Neutrophil (primary cell): Measurements from ENCODE around the gene ZNF433.
A peak's percentile ranks its signal among the peaks of the same experiment; 100 is the strongest.
"Not testable (repeated sequence)": the region's sequence is repeated elsewhere in the genome, so short reads cannot be mapped to it uniquely, and the experiment has no call there.

Source experiments
- H3K27ac ChIP-seq: fragments of 200-600 bp; sonication (generic); 2 replicates; pipeline ENCODE4 v1.5.1; 2016; ENCODE audit warnings: mild to moderate bottlenecking, moderate library complexity
- H3K27me3 ChIP-seq: fragments of 200-600 bp; sonication (generic); 2 replicates; pipeline ENCODE4 v1.6.0; 2016; ENCODE audit warnings: mild to moderate bottlenecking
- H3K36me3 ChIP-seq: fragments of 200-600 bp; sonication (generic); 2 replicates; pipeline ENCODE4 v1.5.1; 2017
- H3K4me1 ChIP-seq, 2 experiments: fragments of 200-600 bp in 1 of 2; sonication (generic) in 1 of 2; 1 replicate in 1 of 2; 2 replicates in 1 of 2; pipeline versions ENCODE4 v1.5.1 to v1.6.1; 2013 to 2016; ENCODE audit warnings: low read depth in 1 of 2, low read length in 1 of 2, mild to moderate bottlenecking in 1 of 2, moderate library complexity in 1 of 2; ENCODE audit not compliant: control insufficient read depth in 1 of 2, insufficient read depth in 1 of 2
- H3K4me3 ChIP-seq, 2 experiments: fragments of 200-600 bp in 1 of 2; sonication (generic) in 1 of 2; 1 replicate in 1 of 2; 2 replicates in 1 of 2; pipeline ENCODE4 v1.5.1; 2013 to 2016; ENCODE audit warnings: low read depth in 1 of 2, low read length in 1 of 2, mild to moderate bottlenecking in 1 of 2, moderate library complexity in 1 of 2
- H3K9me3 ChIP-seq: fragments of 200-600 bp; sonication (generic); 2 replicates; pipeline ENCODE4 v1.5.1; 2016
- TF ChIP-seq, protein P1 (sequence below): fragments of 200-600 bp; sonication (generic); IDR thresholded peaks from 2 replicates; pipeline ENCODE4 v1.5.1; 2016; ENCODE audit warnings: antibody characterized with exemption

The ZNF433 gene

GRCh38 chr19:12000152-12000981 lies 35.1 kb downstream of the ZNF433 start:
- Histone ChIP-seq H3K4me1 (no peaks in the 10 kb centered on the region), H3K4me3 (no peak overlapping the region), H3K27me3 (no peaks in the 10 kb centered on the region), H3K27ac (no peak overlapping the region), H3K9me3 (no peaks in the 10 kb centered on the region), H3K36me3 (peaks cover 24% of the 10 kb centered on the region)
- TF ChIP-seq, protein P1, sequence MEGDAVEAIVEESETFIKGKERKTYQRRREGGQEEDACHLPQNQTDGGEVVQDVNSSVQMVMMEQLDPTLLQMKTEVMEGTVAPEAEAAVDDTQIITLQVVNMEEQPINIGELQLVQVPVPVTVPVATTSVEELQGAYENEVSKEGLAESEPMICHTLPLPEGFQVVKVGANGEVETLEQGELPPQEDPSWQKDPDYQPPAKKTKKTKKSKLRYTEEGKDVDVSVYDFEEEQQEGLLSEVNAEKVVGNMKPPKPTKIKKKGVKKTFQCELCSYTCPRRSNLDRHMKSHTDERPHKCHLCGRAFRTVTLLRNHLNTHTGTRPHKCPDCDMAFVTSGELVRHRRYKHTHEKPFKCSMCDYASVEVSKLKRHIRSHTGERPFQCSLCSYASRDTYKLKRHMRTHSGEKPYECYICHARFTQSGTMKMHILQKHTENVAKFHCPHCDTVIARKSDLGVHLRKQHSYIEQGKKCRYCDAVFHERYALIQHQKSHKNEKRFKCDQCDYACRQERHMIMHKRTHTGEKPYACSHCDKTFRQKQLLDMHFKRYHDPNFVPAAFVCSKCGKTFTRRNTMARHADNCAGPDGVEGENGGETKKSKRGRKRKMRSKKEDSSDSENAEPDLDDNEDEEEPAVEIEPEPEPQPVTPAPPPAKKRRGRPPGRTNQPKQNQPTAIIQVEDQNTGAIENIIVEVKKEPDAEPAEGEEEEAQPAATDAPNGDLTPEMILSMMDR = no peak

DNA sequence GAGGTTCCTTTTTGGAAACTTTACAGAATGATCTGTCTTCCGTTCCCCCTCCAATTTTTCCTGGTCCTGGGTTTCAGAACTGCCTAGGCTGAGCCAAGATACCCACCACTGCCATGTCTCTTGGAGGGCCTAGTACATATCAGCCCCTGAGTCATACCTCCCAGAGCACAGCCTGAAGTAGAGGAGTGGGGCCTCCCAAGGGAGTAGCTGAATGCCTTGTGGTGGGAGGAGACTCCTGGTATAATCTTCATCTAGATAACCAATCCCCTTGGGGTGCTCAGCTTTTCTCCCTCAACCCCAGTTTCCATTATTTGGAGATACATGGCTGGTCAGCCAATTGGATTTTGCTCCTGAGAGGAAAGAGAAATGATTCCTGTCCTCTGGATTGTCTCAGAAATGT lies 40.3 kb downstream of the ZNF433 start:
- no peaks in the 10 kb centered on the region for H3K4me1 ChIP-seq
- no peak overlapping the region for H3K4me3 ChIP-seq
- no peaks in the 10 kb centered on the region for H3K9me3 ChIP-seq
- no peak overlapping the region for H3K27ac ChIP-seq
- H3K27me3 ChIP-seq = no peaks in the 10 kb centered on the region
- H3K36me3 ChIP-seq = peaks cover 9% of the 10 kb centered on the region
- TF ChIP-seq, protein P1 = no peak

GRCh38 chr19:11991921-11992320 lies 43.6 kb downstream of the ZNF433 start:
- peaks cover 20 to 25% of the 10 kb centered on the region in 2 experiments for H3K4me1 ChIP-seq
- not testable (repeated sequence) for H3K4me3 ChIP-seq, H3K9me3 ChIP-seq, H3K27ac ChIP-seq, H3K27me3 ChIP-seq, H3K36me3 ChIP-seq

GRCh38 chr19:11989112-11989456 lies 46.4 kb downstream of the ZNF433 start:
- Histone ChIP-seq H3K27ac (peak overlapping the region; percentile 91), H3K4me3 (peak overlapping the region; percentile 87 to 93)
- TF ChIP-seq, protein P1 = no peak

GRCh38 chr19:11987405-11988281 lies 47.8 kb downstream of the ZNF433 start:
- H3K4me3 ChIP-seq = peak overlapping the region; percentile 87 to 93
- no peaks in the 10 kb centered on the region for H3K36me3 ChIP-seq
- no peaks in the 10 kb centered on the region for H3K27me3 ChIP-seq
- no peaks in the 10 kb centered on the region for H3K9me3 ChIP-seq
- TF ChIP-seq, protein P1 = peak; percentile 43
- H3K27ac ChIP-seq = peak overlapping the region; percentile 91
- H3K4me1 ChIP-seq = peaks cover 24 to 28% of the 10 kb centered on the region in 2 experiments

More at GRCh38 chr19:11989112-11989456, 46.4 kb downstream of the ZNF433 start:
- H3K4me1 ChIP-seq = peaks cover 24 to 28% of the 10 kb centered on the region in 2 experiments
- H3K36me3 ChIP-seq = no peaks in the 10 kb centered on the region
- no peaks in the 10 kb centered on the region for H3K27me3 ChIP-seq
- no peaks in the 10 kb centered on the region for H3K9me3 ChIP-seq
